SK-N-SH treated with all-trans-retinoic acid at 6 μM for 48 hours (cell line): ENCODE data around the gene PARP9.

Experiments
- ATAC-seq: fragments of 200-7000 bp; cut with Tn5 transposase; 3 replicates; pipeline ENCODE4 v1.9.1; 2020; ENCODE audit warnings: mild to moderate bottlenecking, moderate library complexity
- ARNTL ChIP-seq: fragments of 450-650 bp; formaldehyde crosslinking; IDR thresholded peaks from 2 replicates; pipeline ENCODE4 v1.5.0; 2020; ENCODE audit warnings: low read depth, mild to moderate bottlenecking, moderate library complexity, borderline replicate concordance
- BACH2 ChIP-seq: fragments of 250-450 bp; sonication (Bioruptor Pico); IDR thresholded peaks from 2 replicates; pipeline ENCODE4 v1.9.0; 2021; ENCODE audit warnings: mild to moderate bottlenecking, borderline replicate concordance
- CREB5 ChIP-seq: fragments of 250-450 bp; sonication (Bioruptor Pico); IDR thresholded peaks from 2 replicates; pipeline ENCODE4 v1.5.1; 2020; ENCODE audit warnings: low read depth, mild to moderate bottlenecking, moderate library complexity
- CSRNP3 ChIP-seq: fragments of 250-450 bp; sonication (Bioruptor Pico); IDR thresholded peaks from 2 replicates; pipeline ENCODE4 v1.5.1; 2021; ENCODE audit warnings: mild to moderate bottlenecking, moderate library complexity
- GLIS3 ChIP-seq: fragments of 250-450 bp; sonication (Bioruptor Pico); IDR thresholded peaks from 2 replicates; pipeline ENCODE4 v1.5.0; 2020; ENCODE audit warnings: mild to moderate bottlenecking, moderate library complexity
- ISL1 ChIP-seq: fragments of 250-450 bp; sonication (Bioruptor Pico); IDR thresholded peaks from 2 replicates; pipeline ENCODE4 v2.1.2; 2022; ENCODE audit warnings: mild to moderate bottlenecking, moderate library complexity
- OSR1 ChIP-seq: fragments of 250-450 bp; sonication (Bioruptor Pico); IDR thresholded peaks from 2 replicates; pipeline ENCODE4 v1.8.0; 2022; ENCODE audit warnings: moderate library complexity, mild to moderate bottlenecking, inconsistent platforms
- PATZ1 ChIP-seq: fragments of 250-450 bp; sonication (Bioruptor Pico); IDR thresholded peaks from 2 replicates; pipeline ENCODE4 v1.8.0; 2020; ENCODE audit warnings: mild to moderate bottlenecking, moderate library complexity, borderline replicate concordance
- PPARA ChIP-seq: fragments of 250-450 bp; sonication (Bioruptor Pico); IDR thresholded peaks from 2 replicates; pipeline ENCODE4 v1.5.0; 2020; ENCODE audit warnings: mild to moderate bottlenecking, borderline replicate concordance
- RARB ChIP-seq: fragments of 250-450 bp; sonication (Bioruptor Pico); IDR thresholded peaks from 2 replicates; pipeline ENCODE4 v1.8.0; 2021; ENCODE audit warnings: mild to moderate bottlenecking, moderate library complexity
- SNAI2 ChIP-seq: fragments of 250-450 bp; sonication (Bioruptor Pico); IDR thresholded peaks from 2 replicates; pipeline ENCODE4 v1.5.0; 2020; ENCODE audit warnings: mild to moderate bottlenecking, moderate library complexity
- TCF4 ChIP-seq: fragments of 250-450 bp; sonication (Bioruptor Pico); IDR thresholded peaks from 2 replicates; pipeline ENCODE4 v1.8.0; 2021; ENCODE audit warnings: mild to moderate bottlenecking, moderate library complexity, borderline replicate concordance
- TOX ChIP-seq: fragments of 250-450 bp; sonication (Bioruptor Pico); IDR thresholded peaks from 2 replicates; pipeline ENCODE4 v1.8.0; 2021; ENCODE audit warnings: mild to moderate bottlenecking, moderate library complexity, borderline replicate concordance
- TSHZ2 ChIP-seq: fragments of 250-450 bp; sonication (Bioruptor Pico); IDR thresholded peaks from 2 replicates; pipeline ENCODE4 v1.5.0; 2020; ENCODE audit warnings: mild to moderate bottlenecking, moderate library complexity
- ZC3H10 ChIP-seq: fragments of 250-450 bp; sonication (Bioruptor Pico); IDR thresholded peaks from 2 replicates; pipeline ENCODE4 v1.5.1; 2021; ENCODE audit warnings: mild to moderate bottlenecking, moderate library complexity
- ZFP3 ChIP-seq: fragments of 250-450 bp; sonication (Bioruptor Pico); IDR thresholded peaks from 2 replicates; pipeline ENCODE4 v1.5.0; 2020; ENCODE audit warnings: mild to moderate bottlenecking, moderate library complexity
- ZFP30 ChIP-seq: fragments of 450-650 bp; formaldehyde crosslinking; IDR thresholded peaks from 2 replicates; pipeline ENCODE4 v1.5.0; 2022; ENCODE audit warnings: mild to moderate bottlenecking, moderate library complexity
- ZNF70 ChIP-seq: fragments of 450-650 bp; formaldehyde crosslinking; IDR thresholded peaks from 2 replicates; pipeline ENCODE4 v1.5.0; 2020; ENCODE audit warnings: mild to moderate bottlenecking, moderate library complexity
- ZNF8 ChIP-seq: fragments of 450-650 bp; formaldehyde crosslinking; IDR thresholded peaks from 2 replicates; pipeline ENCODE4 v1.5.0; 2020; ENCODE audit warnings: mild to moderate bottlenecking, moderate library complexity

The PARP9 gene

GRCh38 chr3:122530164-122530563 lies 33.9 kb downstream of the PARP9 start:
- TF ChIP-seq SNAI2 (CRISPR knock-in tag) (no peak), RARB (no peak), TOX (CRISPR knock-in tag) (no peak), ARNTL (CRISPR knock-in tag) (no peak), PATZ1 (no peak), ZFP30 (no peak), OSR1 (no peak), CREB5 (no peak), ZNF8 (CRISPR knock-in tag) (no peak), PPARA (CRISPR knock-in tag) (no peak), TSHZ2 (CRISPR knock-in tag) (no peak), ISL1 (CRISPR knock-in tag) (no peak), ZFP3 (CRISPR knock-in tag) (no peak), TCF4 (CRISPR knock-in tag) (no peak)
- TF ChIP-seq, all 23 proteins: peak for 0
- ATAC-seq = no peak

- ATAC-seq = no peak
- TF ChIP-seq TCF4 (CRISPR knock-in tag) (no peak), ARNTL (CRISPR knock-in tag) (no peak), ZNF70 (no peak)
These were observed 40.8 kb downstream of the PARP9 start for GRCh38 chr3:122523317-122523716.

GRCh38 chr3:122520861-122521260 lies 43.2 kb downstream of the PARP9 start:
- ATAC-seq = no peak
- no peak for TF ChIP-seq OSR1
- TF ChIP-seq ZFP3 (CRISPR knock-in tag) = no peak
- TF ChIP-seq ZC3H10 (CRISPR knock-in tag) = no peak
- TF ChIP-seq CSRNP3 (CRISPR knock-in tag) = no peak

- TF ChIP-seq ZFP3 (CRISPR knock-in tag) = no peak
- no peak for TF ChIP-seq RARB
- no peak for TF ChIP-seq ISL1 (CRISPR knock-in tag)
- TF ChIP-seq ZFP30 = no peak
- TF ChIP-seq PATZ1 = no peak
- no peak for TF ChIP-seq TCF4 (CRISPR knock-in tag)
- TF ChIP-seq GLIS3 (CRISPR knock-in tag) = no peak
- TF ChIP-seq ZC3H10 (CRISPR knock-in tag) = no peak
- no peak for TF ChIP-seq BACH2 (CRISPR knock-in tag)
- TF ChIP-seq TSHZ2 (CRISPR knock-in tag) = no peak
- no peak for TF ChIP-seq ZNF70
- TF ChIP-seq, all 23 proteins: peak for 0
- no peak for ATAC-seq
These were observed 44.4 kb downstream of the PARP9 start for GRCh38 chr3:122519693-122520092.
